ENCODE results near the gene MZT2B.
"Not testable (repeated sequence)": the region's sequence is repeated elsewhere in the genome, so short reads cannot be mapped to it uniquely, and the experiment has no call there.

DNA sequence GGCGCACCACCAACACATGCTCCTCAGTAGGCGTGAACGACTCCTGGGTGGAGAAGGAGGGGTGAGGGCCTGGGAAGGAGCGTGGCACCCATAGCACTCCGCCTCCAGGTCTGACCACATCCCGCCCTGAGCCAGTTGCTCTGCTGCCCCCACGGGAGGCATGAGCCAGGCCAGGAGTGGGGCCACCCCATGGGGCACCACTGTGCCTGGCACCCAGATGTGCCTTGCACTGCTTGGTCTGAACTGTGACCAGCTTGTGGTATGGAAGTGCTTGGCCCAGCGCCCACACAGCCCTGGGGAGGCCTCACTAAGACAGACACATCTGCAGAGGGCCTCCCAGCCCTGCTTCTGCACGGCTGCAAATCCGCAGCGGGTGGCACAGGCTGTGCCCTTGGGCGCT lies 24.7 kb upstream of the MZT2B start:
- TF ChIP-seq, protein P1, sequence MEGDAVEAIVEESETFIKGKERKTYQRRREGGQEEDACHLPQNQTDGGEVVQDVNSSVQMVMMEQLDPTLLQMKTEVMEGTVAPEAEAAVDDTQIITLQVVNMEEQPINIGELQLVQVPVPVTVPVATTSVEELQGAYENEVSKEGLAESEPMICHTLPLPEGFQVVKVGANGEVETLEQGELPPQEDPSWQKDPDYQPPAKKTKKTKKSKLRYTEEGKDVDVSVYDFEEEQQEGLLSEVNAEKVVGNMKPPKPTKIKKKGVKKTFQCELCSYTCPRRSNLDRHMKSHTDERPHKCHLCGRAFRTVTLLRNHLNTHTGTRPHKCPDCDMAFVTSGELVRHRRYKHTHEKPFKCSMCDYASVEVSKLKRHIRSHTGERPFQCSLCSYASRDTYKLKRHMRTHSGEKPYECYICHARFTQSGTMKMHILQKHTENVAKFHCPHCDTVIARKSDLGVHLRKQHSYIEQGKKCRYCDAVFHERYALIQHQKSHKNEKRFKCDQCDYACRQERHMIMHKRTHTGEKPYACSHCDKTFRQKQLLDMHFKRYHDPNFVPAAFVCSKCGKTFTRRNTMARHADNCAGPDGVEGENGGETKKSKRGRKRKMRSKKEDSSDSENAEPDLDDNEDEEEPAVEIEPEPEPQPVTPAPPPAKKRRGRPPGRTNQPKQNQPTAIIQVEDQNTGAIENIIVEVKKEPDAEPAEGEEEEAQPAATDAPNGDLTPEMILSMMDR (IDR thresholded peaks at IDR 0.05): not testable (repeated sequence)
- not testable (repeated sequence) for TF ChIP-seq POLR2A (IDR thresholded peaks at IDR 0.05)

Data from heart left ventricle (tissue), 13 donors.